Measurements from ENCODE around the gene EZR.

Gene EZR

GRCh38 chr6:158853072-158853879, 34.1 kb upstream of the EZR start:
- Histone ChIP-seq H3K27me3 (no peaks in the 10 kb centered on the region), H3K4me1 (peaks cover 3% of the 10 kb centered on the region; the same call in 1 of the 2 replicates), H3K4me3 (ENCODE audit: low read depth, low read length) (no peak overlapping the region), H3K36me3 (no peaks in the 10 kb centered on the region), H3K9me3 (no peaks in the 10 kb centered on the region)
- TF ChIP-seq, protein P1, sequence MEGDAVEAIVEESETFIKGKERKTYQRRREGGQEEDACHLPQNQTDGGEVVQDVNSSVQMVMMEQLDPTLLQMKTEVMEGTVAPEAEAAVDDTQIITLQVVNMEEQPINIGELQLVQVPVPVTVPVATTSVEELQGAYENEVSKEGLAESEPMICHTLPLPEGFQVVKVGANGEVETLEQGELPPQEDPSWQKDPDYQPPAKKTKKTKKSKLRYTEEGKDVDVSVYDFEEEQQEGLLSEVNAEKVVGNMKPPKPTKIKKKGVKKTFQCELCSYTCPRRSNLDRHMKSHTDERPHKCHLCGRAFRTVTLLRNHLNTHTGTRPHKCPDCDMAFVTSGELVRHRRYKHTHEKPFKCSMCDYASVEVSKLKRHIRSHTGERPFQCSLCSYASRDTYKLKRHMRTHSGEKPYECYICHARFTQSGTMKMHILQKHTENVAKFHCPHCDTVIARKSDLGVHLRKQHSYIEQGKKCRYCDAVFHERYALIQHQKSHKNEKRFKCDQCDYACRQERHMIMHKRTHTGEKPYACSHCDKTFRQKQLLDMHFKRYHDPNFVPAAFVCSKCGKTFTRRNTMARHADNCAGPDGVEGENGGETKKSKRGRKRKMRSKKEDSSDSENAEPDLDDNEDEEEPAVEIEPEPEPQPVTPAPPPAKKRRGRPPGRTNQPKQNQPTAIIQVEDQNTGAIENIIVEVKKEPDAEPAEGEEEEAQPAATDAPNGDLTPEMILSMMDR (IDR thresholded peaks at IDR 0.05; ENCODE audit: low read depth, low read length) = no peak
- no peak for DNase-seq

GRCh38 chr6:158852312-158853071, 33.3 kb upstream of the EZR start:
- Histone ChIP-seq H3K4me3 (ENCODE audit: low read depth, low read length) (no peak overlapping the region), H3K9me3 (no peaks in the 10 kb centered on the region), H3K4me1 (peaks cover 3% of the 10 kb centered on the region; the same call in 1 of the 2 replicates), H3K36me3 (no peaks in the 10 kb centered on the region), H3K27me3 (no peaks in the 10 kb centered on the region)
- TF ChIP-seq, protein P1 (IDR thresholded peaks at IDR 0.05; ENCODE audit: low read depth, low read length) = no peak
- DNase-seq = no peak

- no peaks in the 10 kb centered on the region for H3K9me3 ChIP-seq
- peaks cover 3% of the 10 kb centered on the region; the same call in 1 of the 2 replicates for H3K4me1 ChIP-seq
- H3K27me3 ChIP-seq = no peaks in the 10 kb centered on the region
- no peaks in the 10 kb centered on the region for H3K36me3 ChIP-seq
- no peak overlapping the region for H3K4me3 ChIP-seq (ENCODE audit: low read depth, low read length)
- TF ChIP-seq, protein P1 (IDR thresholded peaks at IDR 0.05; ENCODE audit: low read depth, low read length) = no peak
- DNase-seq = no peak
Measured at GRCh38 chr6:158850807-158851115, 31.6 kb upstream of the EZR start.

GRCh38 chr6:158849899-158850806, 31.0 kb upstream of the EZR start:
- TF ChIP-seq, protein P1 (IDR thresholded peaks at IDR 0.05; ENCODE audit: low read depth, low read length) = no peak
- Histone ChIP-seq H3K4me1 (peaks cover 3% of the 10 kb centered on the region; the same call in 1 of the 2 replicates), H3K4me3 (ENCODE audit: low read depth, low read length) (no peak overlapping the region), H3K36me3 (no peaks in the 10 kb centered on the region), H3K27me3 (no peaks in the 10 kb centered on the region), H3K9me3 (no peaks in the 10 kb centered on the region)
- no peak for DNase-seq

DNA sequence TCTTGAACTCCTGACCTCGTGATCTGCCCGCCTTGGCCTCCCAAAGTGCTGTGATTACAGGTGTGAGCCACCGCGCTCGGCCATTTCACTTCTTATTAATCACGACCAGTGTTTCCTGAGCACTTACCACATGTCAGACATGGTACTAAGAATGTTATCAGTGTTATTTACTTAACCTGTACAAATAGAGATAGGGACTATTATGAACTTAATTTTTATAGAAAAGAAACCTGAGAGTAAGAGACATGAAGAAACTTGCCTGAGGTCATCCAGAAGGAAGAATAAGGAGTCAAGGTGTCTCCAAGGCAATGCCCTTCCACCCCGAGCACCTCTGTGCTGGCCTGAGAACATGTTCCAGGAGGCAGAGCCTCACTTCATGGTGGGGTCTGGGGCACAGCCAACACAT, 29.3 kb upstream of the EZR start:
- no peak overlapping the region for H3K4me3 ChIP-seq (ENCODE audit: low read depth, low read length)
- no peaks in the 10 kb centered on the region for H3K36me3 ChIP-seq
- no peaks in the 10 kb centered on the region; the same call in 1 of the 2 replicates for H3K4me1 ChIP-seq
- H3K9me3 ChIP-seq = no peaks in the 10 kb centered on the region
- H3K27me3 ChIP-seq = no peaks in the 10 kb centered on the region
- TF ChIP-seq, protein P1 (IDR thresholded peaks at IDR 0.05; ENCODE audit: low read depth, low read length) = no peak
- no peak for DNase-seq
